Measurements from ENCODE around the gene UCP2. TPM values are rescaled to one million over a fixed set of nuclear protein-coding genes. Genes with fewer than 3 reads are reported as not detected.

UCP2 gene
- total and polyA plus RNA-seq, 11 donors = 11.9 to 170 (median 19.7) TPM

- H3K27me3 ChIP-seq = no peaks in the 10 kb centered on the region
- WGBS, 4 donors = 93 to 96% (median 95%) methylated on average over 6 of the region's 6 CpGs
- ATAC-seq (no peak), DNase-seq (no peak)
- H3K4me1 ChIP-seq = no peaks in the 10 kb centered on the region
- peaks cover 0 to 75% (median 56%) of the 10 kb centered on the region in 9 donors for H3K36me3 ChIP-seq
- no peaks in the 10 kb centered on the region for H3K9me3 ChIP-seq
- no peak overlapping the region for H3K4me3 ChIP-seq
- no peak for TF ChIP-seq CTCF (IDR thresholded peaks at IDR 0.05)
- no peak for TF ChIP-seq POLR2A (IDR thresholded peaks at IDR 0.05)
- intact Hi-C loops (cut with DNase I) = no loop called here
- H3K27ac ChIP-seq = no peak overlapping the region
Observed at GRCh38 chr11:73931951-73932350, 50.7 kb downstream of the UCP2 start.

- Histone ChIP-seq H3K27me3 (no peaks in the 10 kb centered on the region), H3K36me3 (peaks cover 0 to 83% (median 64%) of the 10 kb centered on the region in 9 donors), H3K27ac (no peak overlapping the region), H3K9me3 (no peaks in the 10 kb centered on the region), H3K4me3 (no peak overlapping the region), H3K4me1 (no peaks in the 10 kb centered on the region)
- peak in 3 of 4 donors; percentile 38 to 63 (median 57) for ATAC-seq
- TF ChIP-seq CTCF (IDR thresholded peaks at IDR 0.05) (peak in 7 of 12 donors; percentile 13 to 26 (median 22)), POLR2A (IDR thresholded peaks at IDR 0.05) (no peak)
- intact Hi-C loops (cut with DNase I) = no loop called here
- 60 to 70% (median 67%) methylated on average over 7 of the region's 7 CpGs for WGBS, 4 donors
- peak in 1 of 5 donors; percentile 29 for DNase-seq
Observed at GRCh38 chr11:73931039-73931645, 51.5 kb downstream of the UCP2 start.

- no peak overlapping the region for H3K27ac ChIP-seq
- H3K36me3 ChIP-seq = peaks cover 0 to 97% (median 80%) of the 10 kb centered on the region in 9 donors
- no peak for ATAC-seq
- H3K4me1 ChIP-seq = no peaks in the 10 kb centered on the region
- H3K4me3 ChIP-seq = no peak overlapping the region
- WGBS, 4 donors = 95 to 99% (median 99%) methylated on average over 2 of the region's 2 CpGs
- intact Hi-C loops (cut with DNase I) = no loop called here
- no peak for TF ChIP-seq CTCF (IDR thresholded peaks at IDR 0.05)
- no peak for TF ChIP-seq POLR2A (IDR thresholded peaks at IDR 0.05)
- no peaks in the 10 kb centered on the region for H3K9me3 ChIP-seq
- no peak for DNase-seq
- H3K27me3 ChIP-seq = no peaks in the 10 kb centered on the region
Observed at GRCh38 chr11:73929388-73929787, 53.3 kb downstream of the UCP2 start.

Other genes with a start within 250 kb of the UCP2 start
- 100 to 1,000 TPM in 7 of 9 donors, 10 to 100 TPM in 2; 92.2 to 143 (median 123) TPM for gene RAB6A, start 221.8 kb downstream of the UCP2 start, total RNA-seq
- 100 to 1,000 TPM in 1 of 2 donors, 10 to 100 TPM in 1; 41.7 to 110 TPM for gene RAB6A, start 221.8 kb downstream of the UCP2 start, polyA plus RNA-seq
- 10 to 100 TPM; 21.0 to 43.5 (median 39.4) TPM for gene MRPL48, start 195.0 kb downstream of the UCP2 start, total RNA-seq
- gene MRPL48, start 195.0 kb downstream of the UCP2 start, polyA plus RNA-seq = 10 to 100 TPM; 33.3 to 47.7 TPM
- 10 to 100 TPM; 46.0 to 83.4 (median 53.1) TPM for gene COA4, start 106.0 kb downstream of the UCP2 start, total RNA-seq
- 100 to 1,000 TPM in 1 of 2 donors, 10 to 100 TPM in 1; 83.9 to 136 TPM for gene COA4, start 106.0 kb downstream of the UCP2 start, polyA plus RNA-seq
- gene PAAF1, start 105.8 kb downstream of the UCP2 start, total RNA-seq = 10 to 100 TPM in 5 of 9 donors, 1 to 10 TPM in 4; 3.9 to 18.4 (median 11.1) TPM
- 10 to 100 TPM; 11.4 to 13.0 TPM for gene PAAF1, start 105.8 kb downstream of the UCP2 start, polyA plus RNA-seq
- gene DNAJB13, start 31.8 kb downstream of the UCP2 start, total RNA-seq = not detected
- gene DNAJB13, start 31.8 kb downstream of the UCP2 start, polyA plus RNA-seq = under 1 TPM in 1 of 2 donors, not detected in 1; 0.14 TPM
- gene UCP3, start 26.2 kb upstream of the UCP2 start, total RNA-seq = 1 to 10 TPM in 8 of 9 donors, under 1 TPM in 1; 0.50 to 8.3 (median 1.7) TPM
- 1 to 10 TPM; 1.4 to 1.7 TPM for gene UCP3, start 26.2 kb upstream of the UCP2 start, polyA plus RNA-seq
- 10 to 100 TPM in 7 of 9 donors, 1 to 10 TPM in 2; 9.7 to 18.7 (median 14.9) TPM for gene C2CD3, start 188.2 kb upstream of the UCP2 start, total RNA-seq
- 10 to 100 TPM in 1 of 2 donors, 1 to 10 TPM in 1; 6.5 to 12.5 TPM for gene C2CD3, start 188.2 kb upstream of the UCP2 start, polyA plus RNA-seq
- 10 to 100 TPM; 23.1 to 31.5 (median 28.5) TPM for gene PPME1, start 188.4 kb upstream of the UCP2 start, total RNA-seq
- gene PPME1, start 188.4 kb upstream of the UCP2 start, polyA plus RNA-seq = 10 to 100 TPM; 21.3 to 40.5 TPM

Data from heart left ventricle (tissue), 16 donors.